ENCODE measurements around the gene SRPRA.
A peak's percentile ranks its signal among the peaks of the same experiment; 100 is the strongest.

The SRPRA gene

GRCh38 chr11:126217491-126217890 lies 51.2 kb downstream of the SRPRA start:
- peaks cover 0 to 17% (median 13%) of the 10 kb centered on the region in 5 donors for H3K4me1 ChIP-seq (ENCODE audit: control insufficient read depth in 5 of 5, insufficient read depth in 5 of 5, low read length in 5 of 5)
- no peak overlapping the region for H3K4me3 ChIP-seq (ENCODE audit: low read depth in 1 of 5, low read length in 5 of 5)
- no peaks in the 10 kb centered on the region for H3K36me3 ChIP-seq (ENCODE audit: control insufficient read depth in 5 of 5, insufficient read depth in 5 of 5, low read length in 5 of 5)
- no peaks in the 10 kb centered on the region for H3K27me3 ChIP-seq (ENCODE audit: control insufficient read depth in 5 of 5, insufficient read depth in 4 of 5, low read length in 5 of 5)
- no peaks in the 10 kb centered on the region for H3K9me3 ChIP-seq (ENCODE audit: control insufficient read depth in 5 of 5, low read length in 5 of 5)
- H3K27ac ChIP-seq (ENCODE audit: low read depth, low read length), result no peak overlapping the region
- H3K9ac ChIP-seq (ENCODE audit: low read length in 5 of 5), result no peak overlapping the region

- Histone ChIP-seq H3K9ac (ENCODE audit: low read length in 5 of 5) (no peak overlapping the region), H3K4me3 (ENCODE audit: low read depth in 1 of 5, low read length in 5 of 5) (no peak overlapping the region), H3K36me3 (ENCODE audit: control insufficient read depth in 5 of 5, insufficient read depth in 5 of 5, low read length in 5 of 5) (no peaks in the 10 kb centered on the region), H3K27me3 (ENCODE audit: control insufficient read depth in 5 of 5, insufficient read depth in 4 of 5, low read length in 5 of 5) (no peaks in the 10 kb centered on the region), H3K4me1 (ENCODE audit: control insufficient read depth in 5 of 5, insufficient read depth in 5 of 5, low read length in 5 of 5) (peaks cover 0 to 24% (median 20%) of the 10 kb centered on the region in 5 donors), H3K27ac (ENCODE audit: low read depth, low read length) (no peak overlapping the region), H3K9me3 (ENCODE audit: control insufficient read depth in 5 of 5, low read length in 5 of 5) (no peaks in the 10 kb centered on the region)
These were observed 52.0 kb downstream of the SRPRA start for GRCh38 chr11:126216526-126217305.

- Histone ChIP-seq H3K9me3 (ENCODE audit: control insufficient read depth in 5 of 5, low read length in 5 of 5) (no peaks in the 10 kb centered on the region), H3K27ac (ENCODE audit: low read depth, low read length) (no peak overlapping the region), H3K9ac (ENCODE audit: low read length in 5 of 5) (peak overlapping the region in 1 of 5 donors; percentile 31), H3K4me1 (ENCODE audit: control insufficient read depth in 5 of 5, insufficient read depth in 5 of 5, low read length in 5 of 5) (peaks cover 2 to 34% (median 28%) of the 10 kb centered on the region in 5 donors), H3K4me3 (ENCODE audit: low read depth in 1 of 5, low read length in 5 of 5) (no peak overlapping the region), H3K36me3 (ENCODE audit: control insufficient read depth in 5 of 5, insufficient read depth in 5 of 5, low read length in 5 of 5) (peaks cover 0 to 1% (median 0%) of the 10 kb centered on the region in 5 donors), H3K27me3 (ENCODE audit: control insufficient read depth in 5 of 5, insufficient read depth in 4 of 5, low read length in 5 of 5) (no peaks in the 10 kb centered on the region)
These were observed 53.9 kb downstream of the SRPRA start for GRCh38 chr11:126214841-126215240.

- Histone ChIP-seq H3K4me3 (ENCODE audit: low read depth in 1 of 5, low read length in 5 of 5) (no peak overlapping the region), H3K36me3 (ENCODE audit: control insufficient read depth in 5 of 5, insufficient read depth in 5 of 5, low read length in 5 of 5) (peaks cover 0 to 5% (median 4%) of the 10 kb centered on the region in 5 donors), H3K27ac (ENCODE audit: low read depth, low read length) (no peak overlapping the region), H3K4me1 (ENCODE audit: control insufficient read depth in 5 of 5, insufficient read depth in 5 of 5, low read length in 5 of 5) (peaks cover 2 to 34% (median 28%) of the 10 kb centered on the region in 5 donors), H3K9ac (ENCODE audit: low read length in 5 of 5) (peak overlapping the region in 1 of 5 donors; percentile 31), H3K27me3 (ENCODE audit: control insufficient read depth in 5 of 5, insufficient read depth in 4 of 5, low read length in 5 of 5) (no peaks in the 10 kb centered on the region), H3K9me3 (ENCODE audit: control insufficient read depth in 5 of 5, low read length in 5 of 5) (no peaks in the 10 kb centered on the region)
These were observed 54.3 kb downstream of the SRPRA start for GRCh38 chr11:126214441-126214840.

Data from subcutaneous abdominal adipose tissue (tissue), 5 donors.